ENCODE measurements around the gene ZNF362.
A peak's percentile ranks its signal among the peaks of the same experiment; 100 is the strongest.

DNA sequence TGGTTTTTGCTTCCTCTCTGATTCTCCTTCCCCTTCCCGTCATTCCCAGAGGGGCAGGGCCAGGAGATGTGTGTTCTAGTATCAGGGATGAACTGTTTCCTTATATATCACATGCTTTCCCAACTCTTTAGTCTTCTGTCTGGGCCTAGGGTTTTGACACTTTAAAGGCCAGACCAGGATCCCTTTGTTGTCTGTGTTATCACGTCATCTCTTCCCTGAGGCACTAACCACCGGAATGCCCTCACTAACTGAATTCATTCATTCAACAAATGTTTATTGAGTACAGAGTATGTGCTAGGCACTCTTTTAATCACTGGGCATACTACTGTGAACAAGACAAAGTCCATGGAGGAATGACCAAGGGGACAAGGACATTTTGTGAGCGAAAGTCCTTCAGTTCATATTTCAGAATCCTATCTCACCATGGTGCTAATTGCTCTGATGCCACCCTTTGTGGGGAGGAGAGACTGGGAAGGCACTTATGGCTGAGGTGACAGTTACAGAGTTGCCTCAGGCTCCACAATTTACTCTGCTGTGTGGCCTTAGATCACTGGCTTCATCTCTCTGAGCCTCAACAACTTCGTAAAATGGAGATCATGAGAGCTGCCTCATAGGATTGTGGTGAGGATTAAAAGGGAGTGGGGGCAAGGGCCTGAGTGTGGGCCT lies 12.0 kb upstream of the ZNF362 start:
- no peak for TF ChIP-seq TBP (CRISPR knock-in tag; IDR thresholded peaks at IDR 0.05)
- TF ChIP-seq, protein P1, sequence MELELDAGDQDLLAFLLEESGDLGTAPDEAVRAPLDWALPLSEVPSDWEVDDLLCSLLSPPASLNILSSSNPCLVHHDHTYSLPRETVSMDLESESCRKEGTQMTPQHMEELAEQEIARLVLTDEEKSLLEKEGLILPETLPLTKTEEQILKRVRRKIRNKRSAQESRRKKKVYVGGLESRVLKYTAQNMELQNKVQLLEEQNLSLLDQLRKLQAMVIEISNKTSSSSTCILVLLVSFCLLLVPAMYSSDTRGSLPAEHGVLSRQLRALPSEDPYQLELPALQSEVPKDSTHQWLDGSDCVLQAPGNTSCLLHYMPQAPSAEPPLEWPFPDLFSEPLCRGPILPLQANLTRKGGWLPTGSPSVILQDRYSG (CRISPR knock-in tag; IDR thresholded peaks at IDR 0.05): no peak
- no peak for TF ChIP-seq RFXANK (CRISPR knock-in tag; IDR thresholded peaks at IDR 0.05)
- no peak for TF ChIP-seq CTCF (CRISPR knock-in tag; IDR thresholded peaks at IDR 0.05)
- TF ChIP-seq ZBTB14 (CRISPR knock-in tag; IDR thresholded peaks at IDR 0.05): no peak
- TF ChIP-seq PRDM4 (CRISPR knock-in tag; IDR thresholded peaks at IDR 0.05; ENCODE audit: borderline replicate concordance): no peak
- no peak for TF ChIP-seq FOXA1 (IDR thresholded peaks at IDR 0.05)
- 0 out of 2 replicates have a peak, but pooled peaks have one; percentile 7 for TF ChIP-seq FOXA1 (CRISPR knock-in tag; IDR thresholded peaks at IDR 0.05)
- no peak for TF ChIP-seq MTA1 (CRISPR knock-in tag; IDR thresholded peaks at IDR 0.05; ENCODE audit: borderline replicate concordance)
- no peak for TF ChIP-seq PHF21A (CRISPR knock-in tag; IDR thresholded peaks at IDR 0.05)
- no peak for TF ChIP-seq NFIB (CRISPR knock-in tag; IDR thresholded peaks at IDR 0.05; ENCODE audit: borderline replicate concordance)
- TF ChIP-seq, protein P2, sequence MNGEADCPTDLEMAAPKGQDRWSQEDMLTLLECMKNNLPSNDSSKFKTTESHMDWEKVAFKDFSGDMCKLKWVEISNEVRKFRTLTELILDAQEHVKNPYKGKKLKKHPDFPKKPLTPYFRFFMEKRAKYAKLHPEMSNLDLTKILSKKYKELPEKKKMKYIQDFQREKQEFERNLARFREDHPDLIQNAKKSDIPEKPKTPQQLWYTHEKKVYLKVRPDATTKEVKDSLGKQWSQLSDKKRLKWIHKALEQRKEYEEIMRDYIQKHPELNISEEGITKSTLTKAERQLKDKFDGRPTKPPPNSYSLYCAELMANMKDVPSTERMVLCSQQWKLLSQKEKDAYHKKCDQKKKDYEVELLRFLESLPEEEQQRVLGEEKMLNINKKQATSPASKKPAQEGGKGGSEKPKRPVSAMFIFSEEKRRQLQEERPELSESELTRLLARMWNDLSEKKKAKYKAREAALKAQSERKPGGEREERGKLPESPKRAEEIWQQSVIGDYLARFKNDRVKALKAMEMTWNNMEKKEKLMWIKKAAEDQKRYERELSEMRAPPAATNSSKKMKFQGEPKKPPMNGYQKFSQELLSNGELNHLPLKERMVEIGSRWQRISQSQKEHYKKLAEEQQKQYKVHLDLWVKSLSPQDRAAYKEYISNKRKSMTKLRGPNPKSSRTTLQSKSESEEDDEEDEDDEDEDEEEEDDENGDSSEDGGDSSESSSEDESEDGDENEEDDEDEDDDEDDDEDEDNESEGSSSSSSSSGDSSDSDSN (CRISPR knock-in tag; IDR thresholded peaks at IDR 0.05): no peak
- no peak for TF ChIP-seq IKZF5 (CRISPR knock-in tag; IDR thresholded peaks at IDR 0.05)

Data from HepG2 (cell line).